GM21619 (cell line): Measurements from ENCODE around the gene BRAP.
"Not testable (repeated sequence)": the region's sequence is repeated elsewhere in the genome, so short reads cannot be mapped to it uniquely, and the experiment has no call there.

Experiments used
- ATAC-seq: cut with Tn5 transposase; IDR thresholded peaks from one replicate; pipeline ENCODE4 v1.9.1; 2021; ENCODE audit not compliant: unreplicated experiment

Gene BRAP

GRCh38 chr12:111685811-111686573, at the start of gene BRAP, which contains the start of gene ACAD10:
TSS of gene BRAP (minus strand) at chr12:111685956. CDS start at chr12:111685792, 164 bp downstream.
TSS of gene ACAD10 (plus strand) at chr12:111686053. CDS start at chr12:111692710, 6,657 bp downstream.
- peak; percentile 86 for ATAC-seq

- ATAC-seq = no peak
These were observed 47.7 kb upstream of the BRAP start for GRCh38 chr12:111733340-111733915.

- ATAC-seq = no peak
These were observed 47.0 kb upstream of the BRAP start for GRCh38 chr12:111732786-111733185.

GRCh38 chr12:111730420-111730819, 44.7 kb upstream of the BRAP start:
- no peak for ATAC-seq

- no peak for ATAC-seq
These were observed 43.0 kb upstream of the BRAP start for GRCh38 chr12:111728795-111729194.

GRCh38 chr12:111723646-111724360, 38.0 kb upstream of the BRAP start:
- not testable (repeated sequence) for ATAC-seq

- no peak for ATAC-seq
These were observed 34.7 kb upstream of the BRAP start for GRCh38 chr12:111720457-111720856.

GRCh38 chr12:111719316-111719715, 33.6 kb upstream of the BRAP start:
- not testable (repeated sequence) for ATAC-seq

GRCh38 chr12:111715279-111715678, 29.5 kb upstream of the BRAP start:
- no peak for ATAC-seq

GRCh38 chr12:111706145-111706544, 20.4 kb upstream of the BRAP start:
- no peak for ATAC-seq

- ATAC-seq = no peak
These were observed 19.9 kb upstream of the BRAP start for GRCh38 chr12:111705672-111706071.

GRCh38 chr12:111699962-111700361, 14.2 kb upstream of the BRAP start:
- no peak for ATAC-seq

GRCh38 chr12:111693818-111694217, 8.1 kb upstream of the BRAP start:
- no peak for ATAC-seq

- no peak for ATAC-seq
These were observed 6.9 kb upstream of the BRAP start for GRCh38 chr12:111692575-111693210.

GRCh38 chr12:111691262-111691661, 5.5 kb upstream of the BRAP start:
- no peak for ATAC-seq

GRCh38 chr12:111687952-111688351, 2.2 kb upstream of the BRAP start:
- no peak for ATAC-seq

- no peak for ATAC-seq
These were observed 1.5 kb upstream of the BRAP start for GRCh38 chr12:111687255-111687654.

- no peak for ATAC-seq
These were observed 884 bp upstream of the BRAP start for GRCh38 chr12:111686574-111687105.

- peak; percentile 5 for ATAC-seq
These were observed 390 bp downstream of the BRAP start for GRCh38 chr12:111685322-111685810.

- not testable (repeated sequence) for ATAC-seq
These were observed 1.1 kb downstream of the BRAP start for GRCh38 chr12:111684485-111685198.
